WI38 (cell line): Measurements from ENCODE around the gene TAGAP.

ENCODE experiments used
- H3K4me3 ChIP-seq: 2 replicates; pipeline ENCODE4 v1.5.1; 2011; ENCODE audit warnings: low read depth, mild to moderate bottlenecking, control low read depth, low read length
- TF ChIP-seq, protein P1 (sequence below): IDR thresholded peaks from 2 replicates; pipeline ENCODE4 v1.5.1; 2012; ENCODE audit warnings: low read depth, mild to moderate bottlenecking, control low read depth, low read length

TAGAP gene

DNA sequence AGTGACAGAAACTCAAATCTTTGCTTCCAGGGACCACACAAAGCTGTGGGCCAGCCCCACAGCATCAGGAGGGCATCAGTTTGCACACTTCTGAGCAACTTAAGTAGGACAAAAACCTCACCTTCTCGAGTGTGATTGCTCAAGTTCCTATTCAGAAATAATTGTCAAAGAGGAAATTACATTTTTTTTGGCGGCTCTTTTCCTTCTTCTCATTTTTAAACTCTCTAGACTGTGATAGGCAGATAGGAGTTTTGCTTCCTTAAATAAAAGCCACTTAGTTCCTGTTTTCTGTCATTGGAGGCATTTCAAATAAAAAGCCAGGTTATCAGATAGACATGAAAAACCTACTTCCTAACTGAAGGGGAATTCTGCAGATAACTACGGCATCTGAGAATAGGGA is 11.2 kb upstream of the TAGAP start:
- TF ChIP-seq, protein P1, sequence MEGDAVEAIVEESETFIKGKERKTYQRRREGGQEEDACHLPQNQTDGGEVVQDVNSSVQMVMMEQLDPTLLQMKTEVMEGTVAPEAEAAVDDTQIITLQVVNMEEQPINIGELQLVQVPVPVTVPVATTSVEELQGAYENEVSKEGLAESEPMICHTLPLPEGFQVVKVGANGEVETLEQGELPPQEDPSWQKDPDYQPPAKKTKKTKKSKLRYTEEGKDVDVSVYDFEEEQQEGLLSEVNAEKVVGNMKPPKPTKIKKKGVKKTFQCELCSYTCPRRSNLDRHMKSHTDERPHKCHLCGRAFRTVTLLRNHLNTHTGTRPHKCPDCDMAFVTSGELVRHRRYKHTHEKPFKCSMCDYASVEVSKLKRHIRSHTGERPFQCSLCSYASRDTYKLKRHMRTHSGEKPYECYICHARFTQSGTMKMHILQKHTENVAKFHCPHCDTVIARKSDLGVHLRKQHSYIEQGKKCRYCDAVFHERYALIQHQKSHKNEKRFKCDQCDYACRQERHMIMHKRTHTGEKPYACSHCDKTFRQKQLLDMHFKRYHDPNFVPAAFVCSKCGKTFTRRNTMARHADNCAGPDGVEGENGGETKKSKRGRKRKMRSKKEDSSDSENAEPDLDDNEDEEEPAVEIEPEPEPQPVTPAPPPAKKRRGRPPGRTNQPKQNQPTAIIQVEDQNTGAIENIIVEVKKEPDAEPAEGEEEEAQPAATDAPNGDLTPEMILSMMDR = no peak
- no peak overlapping the region for H3K4me3 ChIP-seq

DNA sequence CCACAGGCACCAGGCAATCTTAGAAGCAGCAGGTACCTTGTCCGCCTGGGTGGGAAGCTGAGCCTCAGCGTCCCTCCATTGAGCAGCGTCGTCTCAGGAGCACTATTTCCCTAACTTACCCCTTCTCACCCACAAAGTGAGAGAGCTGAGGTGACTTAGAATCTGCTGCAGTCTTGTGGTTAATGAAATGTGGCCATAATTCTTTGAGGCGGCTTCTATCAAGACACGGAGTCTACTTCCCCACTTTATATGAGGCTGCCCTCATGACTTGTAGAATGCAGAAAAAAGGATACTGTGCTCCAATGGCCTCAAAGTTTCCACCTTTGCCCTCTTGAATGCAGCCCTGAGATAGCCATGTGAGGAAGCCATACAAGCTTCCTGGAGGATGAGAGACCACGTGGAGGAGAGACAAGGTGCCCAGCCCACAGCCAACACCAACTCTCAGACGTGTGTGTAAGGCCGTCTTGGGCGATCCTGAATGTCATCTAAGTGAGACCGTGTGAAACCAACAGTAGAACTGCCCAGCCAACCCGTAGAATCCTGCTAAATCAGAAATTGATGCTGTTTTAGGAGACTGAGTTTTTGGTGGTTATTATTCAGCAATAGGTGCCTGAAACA is 9.1 kb upstream of the TAGAP start:
- TF ChIP-seq, protein P1 = no peak
- H3K4me3 ChIP-seq = no peak overlapping the region

DNA sequence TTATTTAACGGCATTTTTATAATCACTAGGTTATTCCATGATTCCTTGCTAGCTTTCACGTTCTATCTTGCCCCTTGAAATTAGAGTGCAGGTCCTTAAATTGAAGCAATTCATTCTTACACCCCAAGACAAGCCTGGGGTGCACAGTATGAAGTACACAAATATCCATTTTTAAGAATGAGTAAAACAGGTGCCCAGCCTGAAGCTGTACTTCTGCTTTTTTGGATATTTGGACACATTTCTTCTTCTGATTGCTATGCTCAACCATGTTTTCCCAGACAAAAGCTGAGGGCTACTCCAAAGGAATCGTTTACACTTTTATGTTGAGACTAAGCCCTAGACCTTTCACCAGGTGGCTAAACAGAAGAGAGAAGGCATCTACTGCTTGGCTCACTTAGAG is 7.9 kb upstream of the TAGAP start:
- H3K4me3 ChIP-seq = no peak overlapping the region
- TF ChIP-seq, protein P1 = no peak

DNA sequence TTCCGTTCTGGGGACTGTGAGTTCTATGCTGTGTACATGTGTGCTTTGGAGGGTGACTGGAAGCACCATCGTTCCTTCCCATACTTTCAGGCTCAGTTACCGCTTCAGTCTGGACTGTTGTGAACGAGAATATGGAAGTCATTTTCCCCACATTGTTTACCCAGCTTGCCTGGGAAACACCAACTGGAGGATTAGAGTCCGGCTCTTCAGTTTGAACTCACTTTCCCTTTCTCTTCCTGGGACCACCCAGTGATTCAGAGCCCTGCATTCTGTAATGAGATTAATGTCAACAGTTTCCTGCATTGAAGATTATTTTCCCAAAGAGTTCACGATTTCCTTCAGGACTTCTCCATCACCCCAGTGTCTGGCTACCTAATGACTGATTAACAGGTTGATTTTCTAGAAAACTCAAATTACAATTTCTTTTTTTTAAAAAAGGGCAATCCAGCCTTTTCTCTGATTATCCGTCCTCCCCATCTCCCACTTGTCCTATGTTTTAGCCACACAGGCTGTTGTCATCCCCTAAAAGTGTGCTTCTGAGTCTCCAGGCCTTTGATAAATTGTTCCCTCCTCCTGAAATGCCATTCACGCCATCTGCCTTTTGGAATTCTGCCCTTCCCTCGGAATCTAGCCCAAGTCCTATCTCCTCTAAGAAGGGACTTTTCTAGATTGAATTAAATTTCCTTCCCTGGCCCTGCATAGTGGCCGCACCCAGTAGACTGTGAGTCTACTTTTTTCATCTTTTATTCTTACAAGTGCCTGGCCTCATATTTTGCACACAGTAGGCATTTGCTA is 3.3 kb upstream of the TAGAP start:
- TF ChIP-seq, protein P1 = no peak
- H3K4me3 ChIP-seq = no peak overlapping the region

DNA sequence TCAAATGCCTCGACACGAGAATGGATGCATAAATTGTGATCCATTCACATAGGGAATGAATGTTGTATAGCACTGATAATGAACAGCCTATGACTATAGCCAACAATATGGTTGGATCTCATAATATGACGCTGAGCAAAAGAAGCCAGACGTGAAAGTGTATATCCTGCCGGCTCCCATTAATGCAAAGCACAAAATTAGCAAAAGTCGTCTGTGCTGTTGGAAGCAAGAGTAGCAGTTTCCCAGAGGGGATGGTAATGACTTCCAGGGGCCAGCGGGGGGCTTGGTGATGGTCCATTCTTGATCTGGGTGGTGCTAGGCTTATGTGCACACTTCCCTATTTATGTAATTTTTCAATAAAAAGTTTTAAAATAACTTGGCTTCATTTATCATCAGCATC is 1.0 kb upstream of the TAGAP start:
- no peak overlapping the region for H3K4me3 ChIP-seq
- TF ChIP-seq, protein P1 = no peak

DNA sequence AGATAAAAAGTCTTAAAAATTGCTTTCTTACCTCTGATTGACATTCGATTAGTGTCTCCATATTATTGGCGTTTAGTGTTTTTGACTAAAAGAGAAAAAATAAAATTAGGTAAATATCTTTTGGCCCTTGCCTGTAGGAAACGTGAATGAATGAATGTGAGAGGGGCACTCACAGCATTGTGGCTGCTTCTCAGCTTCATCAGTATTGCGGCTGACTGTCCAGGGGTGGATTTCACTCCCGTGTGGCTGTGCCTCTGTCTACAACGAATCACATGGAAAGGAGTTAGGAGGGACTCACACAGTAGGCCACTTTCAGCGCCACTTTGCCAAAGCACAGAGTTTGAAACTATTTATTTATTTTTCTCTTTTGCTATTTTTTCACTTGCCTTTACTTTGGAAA is 844 bp downstream of the TAGAP start:
- TF ChIP-seq, protein P1 = no peak
- no peak overlapping the region for H3K4me3 ChIP-seq

DNA sequence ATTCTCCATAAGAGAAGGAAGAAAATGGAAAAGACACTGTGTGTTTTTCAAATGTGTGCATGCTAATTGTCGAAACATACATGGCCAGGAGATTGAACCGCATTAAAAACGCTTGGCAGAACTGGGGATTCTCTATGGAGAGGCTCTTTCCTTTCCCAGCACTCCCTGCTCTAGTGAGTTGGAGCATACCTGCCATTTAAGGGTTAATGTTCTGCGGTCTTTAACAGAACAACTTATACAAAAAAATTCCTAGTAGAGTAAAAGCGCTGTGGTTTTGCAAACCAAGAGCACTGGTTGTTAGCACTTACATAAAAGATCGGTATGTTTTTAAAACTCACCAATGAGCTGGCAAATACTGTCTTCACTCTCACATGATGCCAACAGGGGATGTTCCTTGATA is 1.5 kb downstream of the TAGAP start:
- no peak overlapping the region for H3K4me3 ChIP-seq
- TF ChIP-seq, protein P1 = no peak
